OCI-LY3 (cell line): ENCODE results near the gene SRPX.

ENCODE experiments used
- CTCF ChIP-seq: fragments of 200-600, 300-600 bp; sonication (generic); IDR thresholded peaks from 2 replicates; pipeline ENCODE4 v1.5.1; 2014; ENCODE audit warnings: antibody characterized with exemption, low read length, low read depth
- EZH2phosphoT487 ChIP-seq: fragments of 200-600 bp; shearing (Covaris generic); IDR thresholded peaks from 2 replicates; pipeline ENCODE4 v1.6.1; 2018; ENCODE audit warnings: antibody characterized with exemption, mixed run types, low read depth

GRCh38 chrX:38178396-38178795, 42.3 kb downstream of the SRPX start:
- TF ChIP-seq CTCF (no peak), EZH2phosphoT487 (no peak)
